Ramos (cell line): ENCODE data around the gene GALNT8.
"Not testable (repeated sequence)": the region's sequence is repeated elsewhere in the genome, so short reads cannot be mapped to it uniquely, and the experiment has no call there.

ENCODE experiments used
- in situ Hi-C: fragments of 300-500 bp; cut with MboI; formaldehyde crosslinking; loops from one replicate; pipeline ENCODE4 v1.14.3; 2022; ENCODE audit warnings: low sequenced_read_pairs; ENCODE audit not compliant: unreplicated experiment

GALNT8 gene, protein sequence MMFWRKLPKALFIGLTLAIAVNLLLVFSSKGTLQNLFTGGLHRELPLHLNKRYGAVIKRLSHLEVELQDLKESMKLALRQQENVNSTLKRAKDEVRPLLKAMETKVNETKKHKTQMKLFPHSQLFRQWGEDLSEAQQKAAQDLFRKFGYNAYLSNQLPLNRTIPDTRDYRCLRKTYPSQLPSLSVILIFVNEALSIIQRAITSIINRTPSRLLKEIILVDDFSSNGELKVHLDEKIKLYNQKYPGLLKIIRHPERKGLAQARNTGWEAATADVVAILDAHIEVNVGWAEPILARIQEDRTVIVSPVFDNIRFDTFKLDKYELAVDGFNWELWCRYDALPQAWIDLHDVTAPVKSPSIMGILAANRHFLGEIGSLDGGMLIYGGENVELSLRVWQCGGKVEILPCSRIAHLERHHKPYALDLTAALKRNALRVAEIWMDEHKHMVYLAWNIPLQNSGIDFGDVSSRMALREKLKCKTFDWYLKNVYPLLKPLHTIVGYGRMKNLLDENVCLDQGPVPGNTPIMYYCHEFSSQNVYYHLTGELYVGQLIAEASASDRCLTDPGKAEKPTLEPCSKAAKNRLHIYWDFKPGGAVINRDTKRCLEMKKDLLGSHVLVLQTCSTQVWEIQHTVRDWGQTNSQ

DNA sequence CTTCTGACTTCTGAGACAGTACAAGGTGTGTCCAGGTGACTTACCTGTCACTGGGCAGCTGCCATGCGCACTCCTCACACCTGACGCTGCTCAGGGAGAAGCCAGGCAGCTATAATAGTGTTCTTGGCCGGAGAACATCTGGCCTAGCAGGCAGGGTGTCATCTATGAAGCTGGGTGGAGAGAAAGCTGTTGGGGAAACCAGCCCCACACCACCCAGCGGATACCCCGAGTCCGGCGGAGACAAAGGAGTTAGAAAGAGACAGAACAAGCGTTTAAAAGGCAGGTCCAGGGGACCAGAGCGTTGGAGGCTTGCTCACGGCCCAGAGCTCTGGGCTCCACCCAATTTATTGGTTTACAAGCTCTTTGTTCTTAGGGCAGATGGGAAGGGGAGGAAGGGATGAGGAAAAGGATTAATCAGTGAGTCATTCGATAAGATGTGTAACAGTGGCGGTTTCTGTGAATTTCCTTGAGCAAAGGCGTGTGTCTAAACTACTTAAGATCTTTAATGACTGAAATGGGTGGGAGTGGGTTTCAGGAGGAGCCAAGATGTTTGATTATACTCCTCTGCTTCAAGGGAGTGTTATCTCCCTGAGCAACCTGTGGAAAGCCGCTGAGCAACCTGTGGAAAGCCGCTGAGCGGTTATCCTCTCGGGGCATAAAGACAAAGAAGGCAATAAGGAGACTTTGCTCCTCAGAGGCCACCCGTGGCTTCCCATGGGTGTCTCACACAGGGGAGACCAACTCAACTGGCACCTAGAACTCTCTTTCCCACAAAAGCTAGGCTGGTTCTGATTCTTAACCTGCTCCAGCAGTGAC, at the start of gene GALNT8:
TSS of gene GALNT8 (plus strand) at position 580 of the 816 bp plus-strand sequence. CDS start 278 bp downstream, outside the sequence.
- in situ Hi-C loops, result no loop called here

DNA sequence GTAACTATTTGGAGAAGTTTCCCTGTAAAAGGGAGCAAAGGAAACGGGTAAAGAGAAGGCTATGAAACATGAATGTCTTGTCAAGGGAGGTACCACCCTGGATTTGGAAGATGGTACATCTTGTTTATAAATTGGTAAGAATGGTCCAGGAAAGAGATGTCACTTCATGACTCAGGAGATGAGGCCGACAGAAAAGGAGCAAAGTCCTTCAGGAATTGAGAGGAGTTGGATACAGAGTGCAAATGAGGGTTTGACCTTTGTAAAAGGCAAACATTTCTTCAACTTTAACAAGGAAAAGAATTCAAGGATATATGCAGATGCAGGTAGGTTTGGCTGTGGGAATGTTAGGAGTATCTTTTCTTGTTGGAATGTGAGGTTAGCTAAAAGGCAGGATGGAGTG, 40.5 kb upstream of the GALNT8 start:
- in situ Hi-C loops, result no loop called here

DNA sequence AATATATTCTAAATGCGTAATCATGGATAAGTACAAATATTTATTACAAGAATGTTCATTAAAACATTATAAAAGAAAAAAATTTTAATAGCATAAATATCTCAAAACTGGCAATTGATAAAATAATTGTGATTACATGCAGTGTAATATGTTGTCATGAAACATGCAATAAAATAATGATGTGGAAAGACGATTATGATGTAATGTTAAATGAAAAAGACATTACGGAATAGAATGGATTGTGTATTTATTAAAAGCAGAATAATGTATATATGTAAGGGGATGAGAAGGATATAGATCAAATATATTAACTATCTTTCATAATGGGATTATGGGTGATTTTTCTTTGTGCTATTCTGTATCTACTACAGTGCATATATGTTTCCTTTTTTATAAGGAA, 38.5 kb upstream of the GALNT8 start:
- in situ Hi-C loops, result no loop called here

DNA sequence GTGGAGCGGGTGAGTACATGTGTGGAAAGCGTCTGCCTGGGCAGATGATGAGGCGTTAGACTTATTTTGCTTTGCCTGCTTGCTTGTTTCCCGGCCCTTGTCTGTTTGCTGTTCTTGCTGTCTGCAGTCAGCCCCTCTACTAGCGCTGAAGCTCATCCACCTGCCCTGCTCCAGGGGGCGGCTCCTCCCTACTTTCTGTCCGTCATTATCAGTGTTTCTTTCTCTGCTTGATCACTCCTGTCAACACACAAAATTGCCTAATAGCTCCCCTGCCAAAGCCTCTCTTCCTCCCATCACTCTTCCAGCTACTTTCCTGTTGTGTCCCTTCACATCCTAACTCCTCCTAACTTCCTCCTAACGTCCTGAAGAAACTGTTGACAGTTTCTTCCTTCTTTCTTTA, 34.9 kb upstream of the GALNT8 start:
- in situ Hi-C loops, result no loop called here

DNA sequence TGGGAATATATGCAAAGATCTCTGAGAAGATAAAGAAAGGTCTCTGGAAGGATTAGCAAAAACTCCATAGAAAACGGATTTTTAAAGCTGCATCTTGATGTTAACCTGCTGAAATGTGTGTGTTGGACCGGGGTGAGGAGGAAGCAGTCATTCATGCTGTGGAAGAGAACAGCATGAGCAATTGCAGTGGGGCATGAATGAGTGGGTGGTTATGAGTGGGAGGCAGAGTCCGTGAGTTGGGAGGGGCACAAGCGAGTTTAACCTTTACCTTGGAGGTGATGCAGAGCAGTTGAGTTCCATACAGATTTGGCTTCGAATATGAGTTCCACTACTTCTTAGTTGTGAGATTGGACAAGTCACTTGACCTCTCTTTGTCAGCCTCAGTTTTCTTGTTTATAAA, 29.4 kb upstream of the GALNT8 start:
- in situ Hi-C loops, result no loop called here

DNA sequence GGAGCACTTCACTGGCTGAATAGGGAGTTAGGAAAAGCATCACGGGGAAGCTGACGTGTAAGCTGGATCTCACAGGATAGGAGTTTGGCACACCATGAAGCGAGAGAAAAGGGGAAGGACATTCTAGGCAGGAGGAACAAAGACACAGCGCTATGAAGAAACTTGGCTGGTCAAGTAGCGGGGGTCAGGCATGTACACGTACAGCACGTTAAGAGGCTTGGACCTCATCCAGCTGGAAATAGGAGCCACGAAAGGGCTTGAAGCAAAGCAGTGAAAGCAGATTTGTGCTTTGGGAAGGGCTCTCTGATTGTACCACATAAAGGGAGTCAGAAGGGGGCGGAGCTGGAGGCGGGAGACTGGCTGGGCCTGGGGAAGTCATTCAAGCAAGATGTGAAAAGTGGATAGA, 19.6 kb upstream of the GALNT8 start:
- in situ Hi-C loops, result no loop called here

DNA sequence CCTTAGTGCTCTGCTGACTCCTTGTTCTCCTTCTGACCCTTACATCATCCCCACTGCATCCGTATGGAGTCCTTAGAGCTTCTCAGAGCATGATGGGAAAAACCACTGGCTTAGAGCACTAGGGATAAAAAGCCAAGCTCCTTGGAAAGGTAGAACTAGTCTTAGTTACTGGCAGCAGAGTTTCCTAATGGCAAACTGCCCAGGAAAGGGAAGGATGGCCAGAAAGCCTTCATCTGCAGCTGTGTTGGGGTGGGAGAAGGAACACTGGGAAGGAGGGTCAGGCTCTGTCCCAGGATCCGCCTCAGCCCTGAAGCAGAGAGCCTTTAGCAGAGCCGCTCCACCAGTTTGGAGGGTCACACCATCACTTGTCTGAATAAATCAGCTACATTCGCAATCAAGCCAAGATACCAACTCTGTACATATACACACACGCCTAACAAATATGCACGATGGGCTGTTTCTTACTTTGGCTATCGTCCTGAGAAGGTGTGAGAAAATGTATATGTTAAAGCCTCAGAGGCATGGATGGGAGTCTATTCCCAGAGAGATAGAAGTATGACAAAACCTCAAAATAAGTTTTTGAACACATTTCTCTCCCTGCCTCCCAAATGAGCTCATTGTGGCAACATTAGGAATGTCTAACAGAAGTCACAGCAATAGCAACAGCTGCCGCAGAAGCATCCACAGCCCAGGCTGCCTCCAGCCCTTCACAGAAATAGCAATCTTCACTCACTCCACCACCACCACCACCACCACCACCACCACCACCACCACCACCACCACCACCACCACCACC, 18.6 kb upstream of the GALNT8 start:
- in situ Hi-C loops, result no loop called here

DNA sequence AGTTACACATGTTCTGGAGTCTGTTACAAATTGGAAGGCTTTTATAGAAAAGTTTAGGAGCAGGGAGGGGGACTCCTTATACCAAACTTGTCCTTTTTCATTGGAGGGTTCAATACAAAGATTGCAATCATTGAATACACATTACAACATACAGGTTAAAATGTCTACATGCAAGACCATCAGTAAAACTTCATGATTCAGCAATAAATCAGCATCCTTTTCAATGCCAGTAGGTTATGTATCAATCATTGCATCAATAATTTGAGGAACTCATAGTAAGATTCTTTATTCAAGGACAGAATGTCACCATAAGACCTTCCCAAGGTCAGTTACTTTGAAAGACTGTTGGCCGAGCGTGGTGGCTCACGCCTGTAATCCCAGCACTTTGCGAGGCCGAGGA, 16.5 kb upstream of the GALNT8 start:
- in situ Hi-C loops, result no loop called here

DNA sequence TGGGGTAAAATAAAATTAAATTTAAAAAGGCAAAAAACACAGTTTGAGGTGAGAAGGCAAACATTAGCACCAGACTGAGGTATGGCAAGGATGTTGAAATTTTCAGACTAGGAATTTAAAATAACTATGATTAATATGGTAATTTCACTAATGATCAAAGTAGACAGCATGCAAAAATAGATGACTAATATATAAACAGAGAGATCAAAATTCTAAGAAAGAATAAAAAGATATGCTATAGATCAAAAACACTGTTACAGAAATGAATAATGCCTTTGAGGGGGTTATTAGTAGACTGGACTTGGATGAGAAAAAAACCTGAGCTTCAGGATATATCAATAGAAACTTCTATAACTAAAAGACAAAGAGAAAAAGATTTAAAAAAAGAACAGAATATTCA, 14.4 kb upstream of the GALNT8 start:
- in situ Hi-C loops, result no loop called here

DNA sequence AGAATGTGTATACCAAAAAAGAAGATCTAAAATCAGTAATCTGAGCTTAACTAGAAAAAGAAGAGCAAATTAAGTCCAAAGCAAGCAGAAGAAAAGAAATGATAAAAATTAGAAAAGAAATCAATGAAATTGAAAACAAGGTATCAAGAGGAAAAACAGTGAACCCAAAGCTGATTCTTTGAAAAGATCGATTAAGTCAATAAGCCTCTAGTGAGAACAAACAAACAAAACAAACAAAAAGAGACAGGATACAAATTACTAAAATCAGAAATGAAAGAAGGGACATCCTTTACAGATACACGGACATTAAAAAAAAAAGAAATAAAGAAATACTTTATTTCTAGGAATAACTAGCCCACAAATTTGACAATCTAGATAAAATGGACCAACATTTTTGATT, 12.9 kb upstream of the GALNT8 start:
- in situ Hi-C loops, result no loop called here

DNA sequence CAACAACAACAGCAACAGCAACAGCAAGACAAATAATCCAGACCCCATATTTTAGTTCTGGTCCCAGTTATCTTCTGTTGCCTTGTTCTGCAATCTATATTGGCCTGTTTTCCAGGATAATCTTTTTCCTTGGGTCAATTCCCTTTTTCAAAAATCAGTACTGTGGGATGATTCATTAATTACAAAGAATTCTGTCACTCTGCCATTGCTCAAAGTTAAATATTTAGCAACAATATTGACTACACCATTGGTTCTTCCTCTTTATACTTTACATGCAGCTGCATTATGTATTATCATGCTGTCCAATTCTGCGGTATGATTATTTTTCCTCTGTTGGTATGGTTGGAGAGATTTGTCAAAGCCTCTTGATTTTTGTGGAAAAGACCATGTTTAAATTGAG, 10.1 kb upstream of the GALNT8 start:
- in situ Hi-C loops, result no loop called here

DNA sequence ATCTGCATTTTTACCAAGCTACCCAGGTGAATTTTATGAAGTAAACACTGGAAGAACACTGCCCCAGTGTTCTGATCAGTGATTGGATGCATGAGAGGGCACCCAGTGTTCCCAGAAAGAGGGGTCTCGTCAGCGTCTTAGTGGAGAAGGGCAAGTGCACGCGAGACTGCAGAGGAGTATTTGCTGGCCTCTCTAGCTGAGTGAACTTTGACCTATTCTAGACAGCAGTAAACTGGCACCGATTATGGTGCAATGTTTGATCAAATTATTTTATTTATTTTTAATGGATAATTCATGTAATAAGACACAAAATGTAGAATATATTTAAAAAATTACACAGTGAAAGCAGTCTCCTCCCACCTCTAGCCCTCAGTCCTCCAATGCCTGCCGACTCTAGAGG, 5.3 kb upstream of the GALNT8 start:
- in situ Hi-C loops, result no loop called here

DNA sequence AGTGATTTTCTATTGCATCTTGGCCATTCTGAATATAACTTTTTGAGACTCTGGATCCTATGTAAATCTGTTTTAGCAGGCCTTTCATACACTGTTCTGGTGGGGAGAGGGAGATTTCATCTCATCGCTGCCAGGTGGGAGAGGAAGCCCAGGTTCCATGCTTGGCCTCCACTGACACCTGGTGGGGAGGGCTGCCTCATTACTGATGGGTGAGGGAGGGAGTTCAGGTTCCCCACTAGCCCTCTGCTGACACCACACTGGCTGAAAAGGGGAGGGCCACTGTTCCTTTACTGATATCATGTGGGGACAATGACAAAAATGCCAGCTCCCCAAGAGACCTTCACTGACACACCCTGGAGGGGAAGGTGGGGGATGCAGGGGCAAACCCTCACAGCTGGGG, 2.4 kb upstream of the GALNT8 start:
- in situ Hi-C loops, result no loop called here

DNA sequence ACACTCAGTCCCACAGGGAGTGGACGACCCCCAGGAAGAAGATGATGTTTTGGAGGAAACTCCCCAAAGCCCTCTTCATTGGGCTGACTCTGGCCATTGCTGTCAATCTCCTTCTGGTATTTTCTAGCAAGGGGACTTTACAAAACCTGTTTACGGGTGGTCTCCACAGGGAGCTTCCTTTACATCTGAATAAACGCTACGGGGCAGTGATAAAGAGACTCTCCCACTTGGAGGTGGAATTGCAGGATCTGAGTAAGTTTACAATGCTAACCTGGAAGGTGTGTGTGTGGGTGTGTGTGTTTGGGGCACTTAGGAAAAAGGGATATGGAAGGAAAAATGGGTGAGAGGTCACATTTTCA, 416 bp downstream of the GALNT8 start:
- in situ Hi-C loops, result no loop called here

DNA sequence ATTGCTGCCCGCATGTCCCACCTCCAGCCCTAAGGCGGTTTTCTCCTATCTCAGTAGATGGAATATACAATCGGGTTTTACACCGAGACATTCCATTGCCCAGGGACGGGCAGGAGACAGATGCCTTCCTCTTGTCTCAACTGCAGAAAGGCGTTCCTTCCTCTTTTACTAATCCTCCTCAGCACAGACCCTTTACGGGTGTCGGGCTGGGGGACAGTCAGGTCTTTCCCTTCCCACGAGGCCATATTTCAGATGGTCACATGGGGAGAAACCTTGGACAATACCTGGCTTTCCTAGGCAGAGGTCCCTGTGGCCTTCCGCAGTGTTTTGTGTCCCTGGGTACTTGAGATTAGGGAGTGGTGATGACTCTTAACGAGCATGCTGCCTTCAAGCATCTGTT, 1.4 kb downstream of the GALNT8 start:
- in situ Hi-C loops, result not testable (repeated sequence)

DNA sequence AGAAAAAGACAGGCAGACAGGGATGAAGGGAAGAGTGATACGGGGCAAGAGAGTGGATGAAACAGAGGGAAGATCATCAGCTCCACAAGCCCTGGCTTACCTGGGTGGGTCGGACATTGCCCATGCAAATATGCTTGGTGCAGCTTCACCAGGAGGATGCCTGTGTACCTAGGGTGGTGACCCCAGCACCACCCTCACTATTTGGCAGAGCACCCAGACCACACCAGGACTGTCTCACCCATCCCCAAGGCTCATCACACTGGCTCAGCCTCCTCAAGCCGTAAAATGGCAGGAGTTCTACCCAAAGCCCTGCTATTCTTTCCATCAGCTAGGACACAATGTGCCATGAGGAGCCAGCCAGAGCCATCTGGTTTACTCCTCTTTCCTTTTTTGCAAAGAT, 3.0 kb downstream of the GALNT8 start:
- in situ Hi-C loops, result no loop called here

DNA sequence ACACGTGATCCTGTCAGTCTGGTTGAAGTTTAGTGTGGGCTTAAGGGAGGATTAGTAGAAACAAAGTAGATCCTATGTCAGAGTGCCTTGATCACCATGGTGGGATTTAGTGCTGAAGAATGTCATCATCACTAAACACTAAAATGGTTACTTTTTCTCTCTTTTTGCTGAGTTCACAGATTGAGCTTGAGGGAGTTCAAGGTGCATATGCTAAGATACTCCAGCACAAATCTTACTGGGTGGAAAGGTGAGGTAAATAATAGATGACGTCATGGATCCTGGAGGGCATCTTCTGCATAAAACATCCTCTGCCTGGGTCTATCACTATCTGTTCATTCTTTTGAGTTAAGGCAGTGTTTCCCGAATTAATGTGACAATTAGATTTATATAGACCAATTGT, 4.9 kb downstream of the GALNT8 start:
- in situ Hi-C loops, result no loop called here

DNA sequence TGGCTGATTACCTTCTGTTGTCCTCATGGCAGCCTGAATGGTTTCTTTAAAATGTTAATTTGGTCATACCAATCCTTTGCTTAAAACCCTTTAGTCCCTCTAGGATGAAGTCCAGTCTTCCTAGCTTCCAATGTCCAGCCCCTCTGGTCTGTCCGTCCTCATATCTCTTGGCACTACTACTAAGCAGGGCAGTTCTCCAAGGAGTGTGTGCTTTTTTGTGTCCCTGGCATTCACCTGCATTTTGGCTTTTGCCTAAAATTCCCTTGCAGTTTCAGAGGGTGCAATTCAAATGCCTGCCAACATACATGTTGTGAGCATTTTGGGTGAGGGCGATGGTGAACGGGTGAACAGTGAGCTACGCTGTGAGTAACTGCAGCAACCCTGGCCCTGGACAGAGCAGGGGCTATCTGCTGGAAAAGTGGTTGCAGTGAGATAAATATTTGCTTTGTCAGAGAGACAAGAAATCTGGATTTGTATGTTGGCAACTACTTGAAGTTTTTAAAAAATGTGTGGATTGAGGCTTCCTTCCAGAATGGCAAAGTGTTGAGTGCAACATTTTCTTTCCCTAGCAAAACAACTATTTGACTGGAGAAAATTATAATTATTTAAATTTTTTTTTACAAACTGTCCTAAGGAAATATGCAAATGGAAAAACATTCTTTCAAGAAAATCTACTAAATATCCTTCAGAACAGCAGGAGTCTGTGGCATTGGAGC, 14.6 kb downstream of the GALNT8 start:
- in situ Hi-C loops, result no loop called here

DNA sequence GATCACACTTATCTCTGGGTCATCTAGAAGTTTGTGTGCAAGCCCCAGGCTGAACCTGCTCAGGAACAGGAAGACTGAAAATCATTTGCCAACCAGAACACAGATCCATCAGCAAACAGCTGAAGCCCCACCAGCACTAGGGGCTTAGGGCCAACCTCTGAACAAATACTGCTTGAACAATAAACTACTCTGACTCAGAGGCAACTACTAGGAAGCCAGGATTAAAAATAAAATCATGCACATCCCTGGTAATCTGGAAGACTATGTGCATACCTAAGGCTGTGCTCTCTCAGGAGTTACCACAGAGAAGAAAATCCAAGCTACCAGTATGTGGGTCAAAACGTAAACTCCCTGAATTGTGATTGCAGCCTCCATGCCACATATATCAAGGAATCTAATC, 15.9 kb downstream of the GALNT8 start:
- in situ Hi-C loops, result no loop called here

DNA sequence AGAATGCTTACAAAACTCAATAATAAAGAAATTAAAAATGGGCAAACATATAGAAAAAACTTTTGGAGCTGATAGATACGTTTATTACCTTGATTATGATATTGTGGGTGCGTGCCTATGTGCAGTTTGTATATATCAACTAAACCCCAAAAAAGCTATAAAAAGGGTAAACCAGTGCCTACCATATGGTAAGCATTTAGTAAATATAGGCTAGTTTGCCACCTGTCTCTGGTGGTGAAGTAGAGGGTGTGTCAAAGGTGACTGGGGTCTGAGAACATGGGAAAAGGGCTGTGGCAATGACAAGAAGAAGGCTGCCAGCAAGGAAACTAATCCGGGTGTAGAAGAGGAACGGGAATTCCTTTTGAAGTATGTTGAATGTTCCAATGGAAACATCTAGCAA, 18.3 kb downstream of the GALNT8 start:
- in situ Hi-C loops, result no loop called here
